AG09309 (cell line): Measurements from ENCODE around the gene MCM8.

ENCODE experiments used
- DNase-seq: peaks from one replicate; pipeline ENCODE4 v3.0.0-alpha.2; 2010; ENCODE audit warnings: low read depth
- H3K4me3 ChIP-seq: 2 replicates; pipeline ENCODE4 v1.5.1; 2011; ENCODE audit warnings: mild to moderate bottlenecking, low read depth, low read length, moderate library complexity; ENCODE audit not compliant: control insufficient read depth
- CTCF ChIP-seq: IDR thresholded peaks from 2 replicates; pipeline ENCODE4 v1.5.1; 2011; ENCODE audit warnings: mild to moderate bottlenecking, low read depth, low read length, inconsistent platforms; ENCODE audit not compliant: insufficient read depth, control insufficient read depth; ENCODE audit errors: missing control alignments

Gene MCM8

DNA sequence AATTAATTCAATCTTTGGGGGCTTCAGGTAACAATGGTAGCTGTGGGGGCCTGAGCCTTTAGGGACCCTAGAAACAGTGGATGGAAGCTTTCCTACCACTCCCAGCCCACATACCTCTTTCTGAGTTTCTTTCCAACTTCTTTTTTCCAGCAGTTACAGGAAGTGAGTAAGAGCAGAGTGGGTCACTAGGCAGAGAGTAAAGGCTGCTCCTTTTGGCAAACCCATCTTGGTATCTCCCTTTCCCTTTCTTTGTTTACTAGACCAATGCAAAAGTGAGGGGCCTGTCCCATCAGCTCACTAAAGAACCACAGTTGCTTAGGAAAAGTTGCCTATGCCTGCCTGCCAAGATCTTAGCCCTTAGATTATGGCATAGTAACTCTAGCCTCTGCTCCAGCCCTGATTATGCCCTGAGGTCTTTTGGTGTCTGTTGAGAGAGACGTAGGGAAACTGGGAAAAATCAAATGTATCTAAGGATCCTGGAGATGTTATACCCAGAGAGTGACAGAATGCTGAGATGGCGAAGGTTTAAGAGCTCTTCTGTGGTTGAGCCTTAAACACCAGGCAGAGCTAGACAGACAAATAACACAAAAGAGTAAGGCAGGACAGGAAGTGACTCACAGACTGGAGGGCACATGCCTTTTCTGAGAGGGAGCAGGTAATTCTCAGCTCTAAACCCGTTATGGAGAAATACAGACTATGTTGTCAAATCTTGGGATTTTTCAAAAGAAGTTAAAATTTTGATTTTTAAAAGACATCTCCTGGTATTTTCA lies 31.4 kb upstream of the MCM8 start:
- H3K4me3 ChIP-seq = no peak overlapping the region
- no peak for DNase-seq

GRCh38 chr20:5919626-5920544 lies 30.6 kb upstream of the MCM8 start:
- TF ChIP-seq CTCF = no peak
- DNase-seq = no peak
- no peak overlapping the region for H3K4me3 ChIP-seq

More for the DNA sequence above, 31.4 kb upstream of the MCM8 start:
- no peak for TF ChIP-seq CTCF

DNA sequence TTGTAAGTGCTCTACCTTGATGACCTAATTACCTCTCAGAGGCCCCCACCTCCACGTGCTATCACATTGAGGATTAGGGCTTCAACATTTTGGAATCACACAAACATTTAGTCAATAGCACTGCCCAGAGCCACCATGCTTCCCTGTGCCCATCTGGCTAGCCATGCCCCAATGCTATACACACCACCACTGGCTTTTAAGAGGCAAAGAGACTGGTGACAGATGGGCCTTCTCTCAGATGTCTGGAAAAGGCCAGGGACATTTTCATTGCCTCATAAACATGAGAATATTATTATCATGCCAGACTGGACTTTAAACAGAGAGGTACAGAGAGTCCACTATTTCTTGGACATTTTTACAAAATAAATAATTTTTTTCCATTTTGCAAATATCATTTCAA lies 29.9 kb upstream of the MCM8 start:
- no peak for TF ChIP-seq CTCF
- DNase-seq = no peak
- H3K4me3 ChIP-seq = no peak overlapping the region

DNA sequence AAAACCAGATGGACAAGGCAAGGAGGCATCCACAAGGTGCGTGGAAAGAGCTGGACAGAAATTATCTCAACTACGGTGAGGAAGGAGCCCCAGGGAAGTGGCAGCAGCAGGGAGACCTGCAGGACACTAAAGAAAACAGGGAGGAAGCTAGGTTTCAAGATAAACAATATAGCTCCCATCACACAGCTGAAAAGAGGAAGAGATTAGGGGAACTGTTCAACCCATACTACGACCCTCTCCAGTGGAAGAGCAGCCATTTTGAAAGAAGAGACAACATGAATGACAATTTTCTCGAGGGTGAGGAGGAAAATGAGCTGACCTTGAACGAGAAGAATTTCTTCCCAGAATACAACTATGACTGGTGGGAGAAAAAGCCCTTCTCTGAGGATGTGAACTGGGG lies 27.0 kb upstream of the MCM8 start:
- no peak for DNase-seq
- no peak for TF ChIP-seq CTCF

DNA sequence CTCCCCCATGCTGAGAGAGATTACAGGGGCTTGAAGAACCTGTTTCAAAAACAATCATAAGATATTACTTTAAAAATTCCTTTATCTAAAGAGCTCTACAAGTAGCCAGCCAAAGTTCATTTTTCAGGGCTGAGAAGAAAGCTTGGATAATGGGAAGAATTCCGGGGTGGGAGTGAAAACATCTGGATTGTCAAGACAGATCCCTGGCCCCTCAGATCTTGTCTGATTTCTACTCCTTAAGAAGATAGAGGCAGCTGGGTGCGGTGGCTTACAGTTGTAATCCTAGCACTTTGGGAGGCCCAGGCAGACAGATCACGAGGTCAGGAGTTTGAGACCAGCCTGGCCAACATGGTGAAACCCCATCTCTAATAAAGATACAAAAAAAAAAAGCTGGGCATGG lies 24.9 kb upstream of the MCM8 start:
- DNase-seq = no peak
- no peak overlapping the region for H3K4me3 ChIP-seq
- TF ChIP-seq CTCF = no peak

More for the DNA sequence above, 27.0 kb upstream of the MCM8 start:
- H3K4me3 ChIP-seq = no peak overlapping the region

DNA sequence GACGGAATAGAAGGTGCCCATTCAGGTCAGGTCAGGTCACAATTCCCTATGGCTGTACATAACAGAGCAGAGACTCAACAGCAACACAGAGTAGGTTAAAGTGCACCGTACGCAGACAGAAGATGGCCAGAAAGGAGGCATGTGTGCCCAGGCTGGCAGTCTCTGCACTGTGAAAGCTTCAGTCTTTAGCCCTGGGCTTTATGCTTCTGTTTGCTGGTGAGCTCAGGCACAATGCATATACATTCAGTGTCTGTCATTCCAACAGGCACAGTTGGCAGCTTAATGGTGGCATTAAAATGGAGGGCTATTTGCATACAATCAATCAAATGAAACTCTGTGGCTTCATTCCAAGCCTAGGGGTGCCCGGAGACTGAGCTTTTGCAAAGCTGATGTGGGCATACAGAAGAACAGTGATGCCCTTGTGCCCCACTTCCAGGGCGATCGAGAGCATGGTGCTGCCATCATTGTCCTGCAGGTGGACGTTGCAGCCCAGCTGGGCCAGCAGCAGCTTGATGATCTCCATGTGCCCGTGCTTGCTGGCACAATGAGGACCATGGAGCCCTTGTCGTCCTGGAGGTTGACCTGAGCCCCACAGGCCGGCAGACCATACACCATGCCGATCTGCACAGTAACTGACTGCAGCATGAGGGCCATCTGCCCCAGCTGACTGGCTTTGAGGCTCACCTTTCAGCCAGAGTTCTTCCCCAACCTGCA lies 22.5 kb upstream of the MCM8 start:
- TF ChIP-seq CTCF = no peak
- no peak for DNase-seq

More for the DNA sequence above, 22.5 kb upstream of the MCM8 start:
- no peak overlapping the region for H3K4me3 ChIP-seq
